Ishikawa (cell line): Measurements from ENCODE around the gene KIF26B.

Experiments
- CEBPB ChIP-seq: IDR thresholded peaks from 2 replicates; pipeline ENCODE4 v1.6.1; 2012
- EP300 ChIP-seq: IDR thresholded peaks from 2 replicates; pipeline ENCODE4 v1.6.1; 2012; ENCODE audit warnings: borderline replicate concordance
- RAD21 ChIP-seq: IDR thresholded peaks from 2 replicates; pipeline ENCODE4 v1.6.1; 2012; ENCODE audit warnings: low read depth
- TAF1 ChIP-seq: IDR thresholded peaks from 2 replicates; pipeline ENCODE4 v1.6.1; 2012; ENCODE audit warnings: low read depth, mild to moderate bottlenecking
- TCF12 ChIP-seq: IDR thresholded peaks from 2 replicates; pipeline ENCODE4 v1.6.1; 2012; ENCODE audit warnings: low read depth
- TEAD4 ChIP-seq: IDR thresholded peaks from 2 replicates; pipeline ENCODE4 v1.6.1; 2012
- YY1 ChIP-seq: IDR thresholded peaks from 2 replicates; pipeline ENCODE4 v1.6.1; 2012; ENCODE audit warnings: low read depth
- TF ChIP-seq, protein P1 (sequence below): IDR thresholded peaks from 2 replicates; pipeline ENCODE4 v1.6.1; 2012
- TF ChIP-seq, protein P2 (sequence below): IDR thresholded peaks from 2 replicates; pipeline ENCODE4 v1.6.1; 2012; ENCODE audit warnings: low read depth, mild to moderate bottlenecking
- TF ChIP-seq, protein P3 (sequence below): IDR thresholded peaks from 2 replicates; pipeline ENCODE4 v1.6.1; 2012

DNA sequence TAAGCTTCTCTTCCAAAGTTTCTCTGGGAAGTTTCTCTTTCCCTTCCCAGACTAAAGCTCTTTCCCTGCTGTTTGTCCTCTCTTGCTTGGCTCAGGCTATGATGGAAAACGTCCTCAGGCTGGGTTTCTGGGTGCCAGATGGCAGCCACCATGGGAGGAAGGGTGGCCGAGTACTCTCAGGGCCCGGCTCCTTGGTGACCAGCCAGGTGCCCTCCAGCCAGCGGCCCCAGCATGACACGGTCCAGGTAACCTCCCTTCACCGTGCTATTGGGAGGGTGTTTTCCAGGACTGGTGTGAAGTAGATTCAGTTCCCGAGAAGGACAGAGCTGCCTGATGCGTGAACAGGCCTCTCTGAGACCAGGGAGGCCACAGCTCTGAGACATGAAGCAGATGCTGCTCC, 60.3 kb downstream of the KIF26B start:
- TF ChIP-seq YY1 (no peak), TEAD4 (no peak), TCF12 (no peak), CEBPB (no peak), RAD21 (no peak), TAF1 (no peak), EP300 (no peak)
- TF ChIP-seq, protein P1, sequence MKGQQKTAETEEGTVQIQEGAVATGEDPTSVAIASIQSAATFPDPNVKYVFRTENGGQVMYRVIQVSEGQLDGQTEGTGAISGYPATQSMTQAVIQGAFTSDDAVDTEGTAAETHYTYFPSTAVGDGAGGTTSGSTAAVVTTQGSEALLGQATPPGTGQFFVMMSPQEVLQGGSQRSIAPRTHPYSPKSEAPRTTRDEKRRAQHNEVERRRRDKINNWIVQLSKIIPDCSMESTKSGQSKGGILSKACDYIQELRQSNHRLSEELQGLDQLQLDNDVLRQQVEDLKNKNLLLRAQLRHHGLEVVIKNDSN, result no peak
- TF ChIP-seq, protein P2, sequence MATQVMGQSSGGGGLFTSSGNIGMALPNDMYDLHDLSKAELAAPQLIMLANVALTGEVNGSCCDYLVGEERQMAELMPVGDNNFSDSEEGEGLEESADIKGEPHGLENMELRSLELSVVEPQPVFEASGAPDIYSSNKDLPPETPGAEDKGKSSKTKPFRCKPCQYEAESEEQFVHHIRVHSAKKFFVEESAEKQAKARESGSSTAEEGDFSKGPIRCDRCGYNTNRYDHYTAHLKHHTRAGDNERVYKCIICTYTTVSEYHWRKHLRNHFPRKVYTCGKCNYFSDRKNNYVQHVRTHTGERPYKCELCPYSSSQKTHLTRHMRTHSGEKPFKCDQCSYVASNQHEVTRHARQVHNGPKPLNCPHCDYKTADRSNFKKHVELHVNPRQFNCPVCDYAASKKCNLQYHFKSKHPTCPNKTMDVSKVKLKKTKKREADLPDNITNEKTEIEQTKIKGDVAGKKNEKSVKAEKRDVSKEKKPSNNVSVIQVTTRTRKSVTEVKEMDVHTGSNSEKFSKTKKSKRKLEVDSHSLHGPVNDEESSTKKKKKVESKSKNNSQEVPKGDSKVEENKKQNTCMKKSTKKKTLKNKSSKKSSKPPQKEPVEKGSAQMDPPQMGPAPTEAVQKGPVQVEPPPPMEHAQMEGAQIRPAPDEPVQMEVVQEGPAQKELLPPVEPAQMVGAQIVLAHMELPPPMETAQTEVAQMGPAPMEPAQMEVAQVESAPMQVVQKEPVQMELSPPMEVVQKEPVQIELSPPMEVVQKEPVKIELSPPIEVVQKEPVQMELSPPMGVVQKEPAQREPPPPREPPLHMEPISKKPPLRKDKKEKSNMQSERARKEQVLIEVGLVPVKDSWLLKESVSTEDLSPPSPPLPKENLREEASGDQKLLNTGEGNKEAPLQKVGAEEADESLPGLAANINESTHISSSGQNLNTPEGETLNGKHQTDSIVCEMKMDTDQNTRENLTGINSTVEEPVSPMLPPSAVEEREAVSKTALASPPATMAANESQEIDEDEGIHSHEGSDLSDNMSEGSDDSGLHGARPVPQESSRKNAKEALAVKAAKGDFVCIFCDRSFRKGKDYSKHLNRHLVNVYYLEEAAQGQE, result no peak
- TF ChIP-seq, protein P3, sequence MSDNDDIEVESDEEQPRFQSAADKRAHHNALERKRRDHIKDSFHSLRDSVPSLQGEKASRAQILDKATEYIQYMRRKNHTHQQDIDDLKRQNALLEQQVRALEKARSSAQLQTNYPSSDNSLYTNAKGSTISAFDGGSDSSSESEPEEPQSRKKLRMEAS, result no peak
